ENCODE results near the gene RTKN. TPM values are rescaled to one million over a fixed set of nuclear protein-coding genes. Genes with fewer than 3 reads are reported as not detected.
"Not testable (repeated sequence)": the region's sequence is repeated elsewhere in the genome, so short reads cannot be mapped to it uniquely, and the experiment has no call there.

RTKN gene
- total RNA-seq, 1 donor from 2014 or later = 11.3 TPM

GRCh38 chr2:74439373-74439772 is 2.4 kb downstream of the RTKN start:
- no peak for DNase-seq (ENCODE audit: low spot score)

GRCh38 chr2:74438248-74438647 is 3.5 kb downstream of the RTKN start:
- DNase-seq (ENCODE audit: low spot score) = no peak

- no peak for DNase-seq (ENCODE audit: low spot score)
Measured at GRCh38 chr2:74436848-74437695, 4.7 kb downstream of the RTKN start.

GRCh38 chr2:74436111-74436805 is 5.5 kb downstream of the RTKN start:
- no peak for DNase-seq (ENCODE audit: low spot score)

- no peak for DNase-seq (ENCODE audit: low spot score)
Measured at GRCh38 chr2:74430502-74430901, 11.2 kb downstream of the RTKN start.

- no peak for DNase-seq (ENCODE audit: low spot score)
Measured at GRCh38 chr2:74429487-74430451, 12.0 kb downstream of the RTKN start.

GRCh38 chr2:74428675-74429074 is 13.1 kb downstream of the RTKN start:
- DNase-seq (ENCODE audit: low spot score) = no peak

GRCh38 chr2:74427551-74427950 is 14.2 kb downstream of the RTKN start:
- no peak for DNase-seq (ENCODE audit: low spot score)

GRCh38 chr2:74426181-74426758 is 15.5 kb downstream of the RTKN start:
- no peak for DNase-seq (ENCODE audit: low spot score)

GRCh38 chr2:74425523-74425922 is 16.2 kb downstream of the RTKN start:
- no peak for DNase-seq (ENCODE audit: low spot score)

- no peak for DNase-seq (ENCODE audit: low spot score)
Measured at GRCh38 chr2:74424995-74425406, 16.7 kb downstream of the RTKN start.

GRCh38 chr2:74424139-74424992 is 17.4 kb downstream of the RTKN start:
- DNase-seq (ENCODE audit: low spot score) = no peak

- DNase-seq (ENCODE audit: low spot score) = no peak
Measured at GRCh38 chr2:74423231-74424095, 18.3 kb downstream of the RTKN start.

- peak; percentile 94 for DNase-seq (ENCODE audit: low spot score)
Measured at GRCh38 chr2:74421221-74421870, 20.4 kb downstream of the RTKN start, which contains the start of the genes C2orf81 and WDR54. Gene C2orf81, minus strand, starts transcription at chr2:74421619. Its CDS starts 59 bp downstream, at chr2:74421560. Gene WDR54, plus strand, starts transcription at chr2:74421730. Its CDS starts 424 bp downstream, at chr2:74422154.

GRCh38 chr2:74420443-74421103 is 21.2 kb downstream of the RTKN start:
- not testable (repeated sequence) for DNase-seq (ENCODE audit: low spot score)

- DNase-seq (ENCODE audit: low spot score) = no peak
Measured at GRCh38 chr2:74420006-74420405, 21.7 kb downstream of the RTKN start.

- no peak for DNase-seq (ENCODE audit: low spot score)
Measured at GRCh38 chr2:74419345-74419744, 22.4 kb downstream of the RTKN start.

GRCh38 chr2:74418312-74418711 is 23.4 kb downstream of the RTKN start:
- no peak for DNase-seq (ENCODE audit: low spot score)

Measured in mesenteric fat pad (tissue), 1 donor.